Heart left ventricle (tissue), 13 donors: ENCODE data around the gene GCHFR.

Experiments
- POLR2A ChIP-seq, 2 donors: fragments of 450-650 bp; IDR thresholded peaks; one replicate each; pipeline ENCODE4 v1.6.1; 2017; ENCODE audit warnings: antibody characterized with exemption in 2 of 2, mild to moderate bottlenecking in 2 of 2, moderate library complexity in 2 of 2
- TF ChIP-seq, protein P1 (sequence below), 12 donors: fragments of 200-600 bp; sonication (generic) in 4 of 12; IDR thresholded peaks; one replicate each; pipeline versions ENCODE4 v1.5.0 to v1.8.0; 2018 to 2022; ENCODE audit warnings: antibody characterized with exemption in 12 of 12, mild to moderate bottlenecking in 5 of 12
- donor health status: ischemic (EF 13 %, LVEDD 7.1; RV severe dilation, severe dysfunction).
- donor health status: DM: no; HTN: yes; CAD: no.
- donor health status: DM: no; HTN: no; CAD: no.
- donor health status: ischemic (EF 25% LVEDD 6.9; RV normal size, moderate dysfunction).
- donor health status: ischemic (EF 25% LVEDD 5.7; RV mildly dilated, moderate dysfunction).
- donor health status: ischemic (EF 35%, LVEDD 5.7; RV mildly dilated, moderate dysfunction).
- donor health status: nonischemic (EF 11% LVEDD 7.7; RV severe dilation, severe dysfunction).
- donor health status: DM: yes; HTN: yes; CAD: no.
- donor health status: PGD.
- donor health status: ischemic (EF 29% LVEDD 5.4; RV normal size, mild dysfunction).
- donor health status: nonischemic (EF 23%, LVEDD 6.1; RV moderate dilation, normal function).

DNA sequence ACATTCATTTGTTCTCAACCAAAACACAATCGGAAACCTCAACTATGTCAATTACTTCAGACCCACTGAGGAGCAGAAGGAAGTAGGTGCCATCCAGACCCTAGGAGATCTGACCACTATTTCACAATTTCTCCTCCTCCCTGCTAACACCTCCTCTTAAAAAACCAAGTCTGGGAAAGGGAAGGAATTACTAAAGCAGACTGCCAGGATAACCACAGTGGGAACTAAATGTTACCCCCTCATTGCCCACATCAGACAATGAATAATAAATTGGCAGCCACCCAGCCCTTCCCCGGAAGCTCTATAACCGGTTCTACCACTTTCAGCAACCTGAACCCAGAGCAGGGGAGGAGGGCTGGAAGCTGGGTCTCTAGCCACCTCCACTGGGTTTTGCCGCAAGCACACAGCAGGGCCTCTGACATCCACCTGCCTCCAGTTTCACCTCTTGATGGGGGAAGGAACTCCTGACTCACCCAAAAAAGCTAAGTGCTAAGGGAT, 23.5 kb downstream of the GCHFR start:
- TF ChIP-seq POLR2A (IDR thresholded peaks at IDR 0.05) = no peak
- TF ChIP-seq, protein P1, sequence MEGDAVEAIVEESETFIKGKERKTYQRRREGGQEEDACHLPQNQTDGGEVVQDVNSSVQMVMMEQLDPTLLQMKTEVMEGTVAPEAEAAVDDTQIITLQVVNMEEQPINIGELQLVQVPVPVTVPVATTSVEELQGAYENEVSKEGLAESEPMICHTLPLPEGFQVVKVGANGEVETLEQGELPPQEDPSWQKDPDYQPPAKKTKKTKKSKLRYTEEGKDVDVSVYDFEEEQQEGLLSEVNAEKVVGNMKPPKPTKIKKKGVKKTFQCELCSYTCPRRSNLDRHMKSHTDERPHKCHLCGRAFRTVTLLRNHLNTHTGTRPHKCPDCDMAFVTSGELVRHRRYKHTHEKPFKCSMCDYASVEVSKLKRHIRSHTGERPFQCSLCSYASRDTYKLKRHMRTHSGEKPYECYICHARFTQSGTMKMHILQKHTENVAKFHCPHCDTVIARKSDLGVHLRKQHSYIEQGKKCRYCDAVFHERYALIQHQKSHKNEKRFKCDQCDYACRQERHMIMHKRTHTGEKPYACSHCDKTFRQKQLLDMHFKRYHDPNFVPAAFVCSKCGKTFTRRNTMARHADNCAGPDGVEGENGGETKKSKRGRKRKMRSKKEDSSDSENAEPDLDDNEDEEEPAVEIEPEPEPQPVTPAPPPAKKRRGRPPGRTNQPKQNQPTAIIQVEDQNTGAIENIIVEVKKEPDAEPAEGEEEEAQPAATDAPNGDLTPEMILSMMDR (IDR thresholded peaks at IDR 0.05) = no peak
